Measurements from ENCODE around the gene HFM1. TPM values are rescaled to one million over a fixed set of nuclear protein-coding genes. Genes with fewer than 3 reads are reported as not detected.

Gene HFM1
- total and polyA plus RNA-seq, 2 donors (not counting 1 experiment from before 2014, with no cell fraction given): 0.23 to 0.83 TPM

- H3K36me3 ChIP-seq (ENCODE audit: control insufficient read depth, insufficient read depth, low read length): no peaks in the 10 kb centered on the region
- no peak for DNase-seq (ENCODE audit: low read depth in 2 of 2)
- no peak overlapping the region for H2AFZ ChIP-seq (ENCODE audit: low read length)
- H3K27me3 ChIP-seq (ENCODE audit: control insufficient read depth, insufficient read depth, low read length): no peaks in the 10 kb centered on the region
- H3K4me1 ChIP-seq (ENCODE audit: control insufficient read depth, extremely low read depth, insufficient read depth, low read length): no peaks in the 10 kb centered on the region
- H3K9me3 ChIP-seq (ENCODE audit: control insufficient read depth, insufficient read depth, low read depth, low read length): no peaks in the 10 kb centered on the region
- H3K9ac ChIP-seq (ENCODE audit: insufficient read depth, low read length): no peak overlapping the region
- H3K79me2 ChIP-seq (ENCODE audit: control insufficient read depth, insufficient read depth, low read length): no peaks in the 10 kb centered on the region
- H4K20me1 ChIP-seq (ENCODE audit: control insufficient read depth, extremely low read depth, insufficient read depth, low read length): peaks cover 1% of the 10 kb centered on the region
- H3K27ac ChIP-seq (ENCODE audit: insufficient read depth, low read length): no peak overlapping the region
- no peak overlapping the region for H3K4me2 ChIP-seq (ENCODE audit: extremely low read depth, insufficient read depth, low read length)
- H3K4me3 ChIP-seq (replicated peaks in 1 of 4; ENCODE audit: control extremely low read depth in 1 of 4, insufficient read depth in 1 of 4, low read depth in 3 of 4, low read length in 4 of 4): no peak overlapping the region
- TF ChIP-seq EZH2 (IDR thresholded peaks at IDR 0.05; ENCODE audit: low read length, missing control alignments) (no peak), CTCF (conservative IDR thresholded peaks at IDR 0.05 in 1 of 2, IDR thresholded peaks at IDR 0.05 in 1 of 2; ENCODE audit: low read depth in 1 of 2, low read length in 2 of 2) (no peak)
These were observed 159.2 kb downstream of the HFM1 start for GRCh38 chr1:91245435-91245834.

DNA sequence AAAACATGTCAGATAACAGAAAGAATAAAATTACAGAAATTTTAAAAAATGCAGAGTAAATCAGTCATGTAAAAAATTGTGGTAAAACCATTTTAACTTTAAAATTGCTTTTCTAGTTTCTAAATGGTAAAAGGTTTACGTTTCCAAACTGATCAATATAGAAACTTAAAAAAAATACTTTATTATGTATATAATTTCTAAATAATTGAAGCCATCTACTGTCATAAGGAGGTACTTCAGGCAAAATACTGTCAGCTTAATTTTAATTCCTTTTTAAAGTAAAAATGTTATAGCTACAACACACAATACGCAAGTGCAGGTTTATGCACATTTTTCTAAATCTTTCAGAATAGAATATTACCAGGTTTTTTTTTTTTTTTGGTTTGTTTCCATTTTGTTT lies 159.9 kb downstream of the HFM1 start:
- Histone ChIP-seq H3K4me1 (ENCODE audit: control insufficient read depth, extremely low read depth, insufficient read depth, low read length) (no peaks in the 10 kb centered on the region), H3K36me3 (ENCODE audit: control insufficient read depth, insufficient read depth, low read length) (no peaks in the 10 kb centered on the region), H3K27me3 (ENCODE audit: control insufficient read depth, insufficient read depth, low read length) (no peaks in the 10 kb centered on the region), H2AFZ (ENCODE audit: low read length) (no peak overlapping the region), H3K27ac (ENCODE audit: insufficient read depth, low read length) (no peak overlapping the region), H4K20me1 (ENCODE audit: control insufficient read depth, extremely low read depth, insufficient read depth, low read length) (peaks cover 1% of the 10 kb centered on the region), H3K4me2 (ENCODE audit: extremely low read depth, insufficient read depth, low read length) (no peak overlapping the region), H3K9ac (ENCODE audit: insufficient read depth, low read length) (no peak overlapping the region), H3K79me2 (ENCODE audit: control insufficient read depth, insufficient read depth, low read length) (no peaks in the 10 kb centered on the region), H3K9me3 (ENCODE audit: control insufficient read depth, insufficient read depth, low read depth, low read length) (no peaks in the 10 kb centered on the region), H3K4me3 (replicated peaks in 1 of 4; ENCODE audit: control extremely low read depth in 1 of 4, insufficient read depth in 1 of 4, low read depth in 3 of 4, low read length in 4 of 4) (no peak overlapping the region)
- no peak for DNase-seq (ENCODE audit: low read depth in 2 of 2)
- TF ChIP-seq EZH2 (IDR thresholded peaks at IDR 0.05; ENCODE audit: low read length, missing control alignments) (no peak), CTCF (conservative IDR thresholded peaks at IDR 0.05 in 1 of 2, IDR thresholded peaks at IDR 0.05 in 1 of 2; ENCODE audit: low read depth in 1 of 2, low read length in 2 of 2) (peak in 1 of 2 donors; percentile 4)

DNA sequence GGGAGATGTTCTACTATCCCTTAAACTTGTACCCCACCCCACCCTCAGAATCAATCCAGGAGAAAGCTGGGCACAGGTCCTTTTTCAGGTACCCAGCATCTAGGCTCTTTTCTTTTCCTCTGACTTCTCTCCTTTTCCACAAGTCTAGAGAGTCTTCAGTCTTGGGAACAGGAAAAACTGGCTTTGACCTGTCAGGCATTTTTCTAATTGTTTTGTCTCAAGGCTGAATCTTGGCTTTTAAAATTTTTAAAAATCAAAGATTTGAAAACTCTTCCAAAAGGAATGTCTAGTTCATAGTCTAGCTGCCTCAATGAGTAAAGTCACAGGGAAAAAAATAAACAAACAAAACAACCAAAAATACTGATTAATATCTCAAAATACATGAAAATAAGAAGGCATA lies 161.5 kb downstream of the HFM1 start:
- Histone ChIP-seq H3K4me2 (ENCODE audit: extremely low read depth, insufficient read depth, low read length) (no peak overlapping the region), H3K27ac (ENCODE audit: insufficient read depth, low read length) (no peak overlapping the region), H3K4me1 (ENCODE audit: control insufficient read depth, extremely low read depth, insufficient read depth, low read length) (no peaks in the 10 kb centered on the region), H3K9me3 (ENCODE audit: control insufficient read depth, insufficient read depth, low read depth, low read length) (no peaks in the 10 kb centered on the region), H3K36me3 (ENCODE audit: control insufficient read depth, insufficient read depth, low read length) (no peaks in the 10 kb centered on the region), H3K4me3 (replicated peaks in 1 of 4; ENCODE audit: control extremely low read depth in 1 of 4, insufficient read depth in 1 of 4, low read depth in 3 of 4, low read length in 4 of 4) (no peak overlapping the region), H3K9ac (ENCODE audit: insufficient read depth, low read length) (no peak overlapping the region), H4K20me1 (ENCODE audit: control insufficient read depth, extremely low read depth, insufficient read depth, low read length) (peaks cover 1% of the 10 kb centered on the region), H3K79me2 (ENCODE audit: control insufficient read depth, insufficient read depth, low read length) (no peaks in the 10 kb centered on the region), H3K27me3 (ENCODE audit: control insufficient read depth, insufficient read depth, low read length) (no peaks in the 10 kb centered on the region), H2AFZ (ENCODE audit: low read length) (no peak overlapping the region)
- no peak for TF ChIP-seq CTCF (conservative IDR thresholded peaks at IDR 0.05 in 1 of 2, IDR thresholded peaks at IDR 0.05 in 1 of 2; ENCODE audit: low read depth in 1 of 2, low read length in 2 of 2)
- TF ChIP-seq EZH2 (IDR thresholded peaks at IDR 0.05; ENCODE audit: low read length, missing control alignments): no peak
- no peak for DNase-seq (ENCODE audit: low read depth in 2 of 2)
